VCaP (cell line): ENCODE measurements around the gene APOL4.

ENCODE experiments used
- H3K27ac ChIP-seq: fragments of 450-650 bp; 2 replicates; pipeline ENCODE4 v1.5.1; 2017
- CTCF ChIP-seq: fragments of 450-650 bp; conservative IDR thresholded peaks from 2 replicates; pipeline ENCODE4 v1.5.1; 2017; ENCODE audit warnings: mild to moderate bottlenecking, moderate library complexity

APOL4 gene

GRCh38 chr22:36184433-36185025, 17.1 kb downstream of the APOL4 start:
- no peak for TF ChIP-seq CTCF

GRCh38 chr22:36183446-36183845, 18.2 kb downstream of the APOL4 start:
- H3K27ac ChIP-seq = no peak overlapping the region
- TF ChIP-seq CTCF = no peak

More at GRCh38 chr22:36184433-36185025, 17.1 kb downstream of the APOL4 start:
- no peak overlapping the region for H3K27ac ChIP-seq

GRCh38 chr22:36182857-36183256, 18.8 kb downstream of the APOL4 start:
- no peak for TF ChIP-seq CTCF

GRCh38 chr22:36182056-36182455, 19.6 kb downstream of the APOL4 start:
- H3K27ac ChIP-seq = no peak overlapping the region

More at GRCh38 chr22:36182857-36183256, 18.8 kb downstream of the APOL4 start:
- no peak overlapping the region for H3K27ac ChIP-seq

GRCh38 chr22:36180928-36181327, 20.7 kb downstream of the APOL4 start:
- no peak overlapping the region for H3K27ac ChIP-seq
- no peak for TF ChIP-seq CTCF

More at GRCh38 chr22:36182056-36182455, 19.6 kb downstream of the APOL4 start:
- TF ChIP-seq CTCF = no peak

GRCh38 chr22:36180038-36180880, 21.4 kb downstream of the APOL4 start:
- peak; percentile 81 for TF ChIP-seq CTCF
- H3K27ac ChIP-seq = no peak overlapping the region

GRCh38 chr22:36177160-36177559, 24.4 kb downstream of the APOL4 start:
- TF ChIP-seq CTCF = no peak
- H3K27ac ChIP-seq = no peak overlapping the region
